Measurements from ENCODE around the gene SPEG. TPM values are rescaled to one million over a fixed set of nuclear protein-coding genes. Genes with fewer than 3 reads are reported as not detected.
A peak's percentile ranks its signal among the peaks of the same experiment; 100 is the strongest.

The SPEG gene
- total RNA-seq, 6 donors from 2014 or later, result 2.3 to 8.9 (median 4.9) TPM

- Histone ChIP-seq H3K36me3 (no peaks in the 10 kb centered on the region), H3K27ac (no peak overlapping the region), H3K27me3 (peaks cover 0 to 17% (median 8%) of the 10 kb centered on the region in 4 donors), H3K4me1 (peaks cover 6 to 20% (median 11%) of the 10 kb centered on the region in 4 donors), H3K4me3 (no peak overlapping the region), H3K9me3 (peaks cover 0 to 7% (median 0%) of the 10 kb centered on the region in 4 donors)
- ATAC-seq (ENCODE audit: low FRiP score in 2 of 2) (no peak), DNase-seq (no peak)
- WGBS, 2 donors, result 35 to 48% methylated on average over 3 of the region's 3 CpGs
- TF ChIP-seq CTCF (IDR thresholded peaks at IDR 0.05) (no peak), POLR2AphosphoS5 (IDR thresholded peaks at IDR 0.05) (no peak), EP300 (IDR thresholded peaks at IDR 0.05) (no peak), POLR2A (IDR thresholded peaks at IDR 0.05) (no peak)
Observed at GRCh38 chr2:219416235-219416602, 18.4 kb upstream of the SPEG start.

GRCh38 chr2:219416938-219417337 is 17.7 kb upstream of the SPEG start:
- ATAC-seq (ENCODE audit: low FRiP score in 2 of 2) (peak in 1 of 2 donors; percentile 31), DNase-seq (no peak)
- WGBS, 2 donors, result 73 to 86% methylated on average over 4 of the region's 4 CpGs
- H3K4me3 ChIP-seq, result no peak overlapping the region
- H3K27ac ChIP-seq, result peak overlapping the region in 1 of 4 donors; percentile 30
- H3K9me3 ChIP-seq, result peaks cover 0 to 7% (median 0%) of the 10 kb centered on the region in 4 donors
- peaks cover 6 to 20% (median 11%) of the 10 kb centered on the region in 4 donors for H3K4me1 ChIP-seq
- peaks cover 0 to 17% (median 8%) of the 10 kb centered on the region in 4 donors for H3K27me3 ChIP-seq
- no peak for TF ChIP-seq POLR2AphosphoS5 (IDR thresholded peaks at IDR 0.05)
- no peak for TF ChIP-seq CTCF (IDR thresholded peaks at IDR 0.05)
- TF ChIP-seq EP300 (IDR thresholded peaks at IDR 0.05), result no peak
- no peak for TF ChIP-seq POLR2A (IDR thresholded peaks at IDR 0.05)
- no peaks in the 10 kb centered on the region for H3K36me3 ChIP-seq

- Histone ChIP-seq H3K27ac (peak overlapping the region in 1 of 4 donors; percentile 30), H3K4me1 (peaks cover 6 to 20% (median 11%) of the 10 kb centered on the region in 4 donors), H3K9me3 (peaks cover 0 to 5% (median 0%) of the 10 kb centered on the region in 4 donors), H3K27me3 (peaks cover 0 to 17% (median 8%) of the 10 kb centered on the region in 4 donors), H3K4me3 (no peak overlapping the region), H3K36me3 (no peaks in the 10 kb centered on the region)
- no peak for DNase-seq
- WGBS, 2 donors, result 53 to 72% methylated on average over 9 of the region's 9 CpGs
- no peak for ATAC-seq (ENCODE audit: low FRiP score in 2 of 2)
- TF ChIP-seq CTCF (IDR thresholded peaks at IDR 0.05) (no peak), POLR2AphosphoS5 (IDR thresholded peaks at IDR 0.05) (no peak)
Observed at GRCh38 chr2:219417374-219417773, 17.3 kb upstream of the SPEG start.

GRCh38 chr2:219418155-219419011 is 16.3 kb upstream of the SPEG start, which contains the start of gene DES:
DES (plus strand) TSS chr2:219418377; CDS start chr2:219418463, 86 bp downstream.
- peak in 1 of 2 donors; percentile 85 for DNase-seq
- Histone ChIP-seq H3K27me3 (peaks cover 0 to 17% (median 8%) of the 10 kb centered on the region in 4 donors), H3K4me3 (peak within 1 kb of the TSS in 3 of 4 donors; percentile 14 to 29 (median 25)), H3K36me3 (no peaks in the 10 kb centered on the region), H3K9me3 (no peaks in the 10 kb centered on the region), H3K4me1 (peaks cover 6 to 20% (median 11%) of the 10 kb centered on the region in 4 donors), H3K27ac (peak within 1 kb of the TSS in 1 of 4 donors; percentile 30)
- no peak for ATAC-seq (ENCODE audit: low FRiP score in 2 of 2)
- TF ChIP-seq EP300 (IDR thresholded peaks at IDR 0.05) (no peak), POLR2A (IDR thresholded peaks at IDR 0.05) (no peak), POLR2AphosphoS5 (IDR thresholded peaks at IDR 0.05) (no peak), CTCF (IDR thresholded peaks at IDR 0.05) (peak in 1 of 6 experiments; percentile 7)
- WGBS, 2 donors, result 5 to 16% methylated on average over 25 to 78 of the region's 98 CpGs

Data from upper lobe of left lung (tissue), 6 donors.